ENCODE data around the gene STOX2.

STOX2 gene

DNA sequence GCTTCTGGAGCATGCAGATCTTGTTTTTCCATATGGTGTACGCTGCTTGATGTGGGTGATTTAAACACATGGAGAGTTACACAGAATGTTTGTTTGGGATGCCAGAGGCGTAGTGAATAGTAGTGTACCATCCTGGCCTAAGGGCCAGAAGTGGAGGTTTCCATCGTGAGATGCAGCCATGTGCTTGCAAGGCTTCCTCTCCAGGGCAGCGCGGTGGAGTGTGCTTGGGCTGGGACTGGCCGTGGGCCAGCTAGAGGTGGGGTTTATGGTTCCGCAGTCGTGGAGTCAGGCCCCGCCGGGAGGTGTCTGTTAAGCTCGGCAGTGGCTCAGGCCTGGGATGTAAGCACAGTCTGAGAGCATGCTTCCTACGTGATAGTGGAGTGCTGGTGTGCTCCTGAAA, 14.0 kb downstream of the STOX2 start:
- no peaks in the 10 kb centered on the region for H3K9me3 ChIP-seq (ENCODE audit: control insufficient read depth in 1 of 2, low read length in 2 of 2)
- no peaks in the 10 kb centered on the region for H3K36me3 ChIP-seq (ENCODE audit: control insufficient read depth in 1 of 2, insufficient read depth in 2 of 2, low read length in 2 of 2)
- H3K27ac ChIP-seq (ENCODE audit: low read length) = no peak overlapping the region
- H3K27me3 ChIP-seq (ENCODE audit: low read depth, low read length) = no peaks in the 10 kb centered on the region
- no peaks in the 10 kb centered on the region for H3K4me1 ChIP-seq (ENCODE audit: control insufficient read depth in 1 of 2, insufficient read depth in 2 of 2, low read length in 2 of 2)
- no peak overlapping the region for H3K4me3 ChIP-seq (ENCODE audit: low read depth in 1 of 2, low read length in 2 of 2)

DNA sequence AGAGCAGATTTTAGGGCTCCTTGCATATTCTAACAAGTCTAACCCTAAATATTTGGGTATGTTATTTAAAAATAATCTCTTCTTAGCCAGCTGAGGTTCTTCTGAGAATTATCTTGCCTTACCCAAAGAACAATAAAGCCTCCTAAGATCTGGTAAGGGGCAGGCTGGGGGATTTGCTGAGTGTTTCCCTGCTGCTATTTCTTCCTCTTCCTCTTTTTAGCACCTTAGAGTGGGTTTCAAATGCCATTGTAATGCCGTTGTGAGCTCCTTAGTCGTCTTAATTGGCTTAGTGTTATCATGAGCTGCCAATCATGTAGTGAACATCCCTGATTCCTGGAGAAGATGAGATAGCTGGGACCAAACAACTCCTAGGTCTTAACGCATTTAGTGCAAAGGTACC, 15.4 kb downstream of the STOX2 start:
- H3K27ac ChIP-seq (ENCODE audit: low read length) = no peak overlapping the region
- no peaks in the 10 kb centered on the region for H3K9me3 ChIP-seq (ENCODE audit: control insufficient read depth in 1 of 2, low read length in 2 of 2)
- H3K4me3 ChIP-seq (ENCODE audit: low read depth in 1 of 2, low read length in 2 of 2) = no peak overlapping the region
- no peaks in the 10 kb centered on the region for H3K36me3 ChIP-seq (ENCODE audit: control insufficient read depth in 1 of 2, insufficient read depth in 2 of 2, low read length in 2 of 2)
- no peaks in the 10 kb centered on the region for H3K4me1 ChIP-seq (ENCODE audit: control insufficient read depth in 1 of 2, insufficient read depth in 2 of 2, low read length in 2 of 2)
- no peaks in the 10 kb centered on the region for H3K27me3 ChIP-seq (ENCODE audit: low read depth, low read length)

DNA sequence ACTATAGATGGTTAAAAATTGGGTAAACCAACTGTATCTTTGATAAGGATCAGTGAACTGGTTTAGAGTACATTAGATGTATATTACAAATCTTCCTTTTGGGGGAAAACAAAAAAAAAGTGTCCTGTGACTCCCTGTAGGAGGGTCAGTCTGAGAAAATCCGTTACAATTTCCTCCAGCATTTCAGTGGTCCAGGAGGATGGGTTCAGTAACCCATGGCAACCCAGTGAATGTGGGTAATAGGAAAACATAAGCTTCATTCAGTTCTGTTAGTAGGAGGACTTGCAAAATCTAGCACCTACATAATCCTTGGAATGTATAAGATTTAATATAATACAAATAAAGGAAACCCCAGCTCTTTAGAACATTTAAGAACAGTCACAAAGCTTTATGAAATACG, 16.2 kb downstream of the STOX2 start:
- no peak overlapping the region for H3K27ac ChIP-seq (ENCODE audit: low read length)
- no peaks in the 10 kb centered on the region for H3K36me3 ChIP-seq (ENCODE audit: control insufficient read depth in 1 of 2, insufficient read depth in 2 of 2, low read length in 2 of 2)
- H3K9me3 ChIP-seq (ENCODE audit: control insufficient read depth in 1 of 2, low read length in 2 of 2) = no peaks in the 10 kb centered on the region
- no peaks in the 10 kb centered on the region for H3K4me1 ChIP-seq (ENCODE audit: control insufficient read depth in 1 of 2, insufficient read depth in 2 of 2, low read length in 2 of 2)
- H3K27me3 ChIP-seq (ENCODE audit: low read depth, low read length) = no peaks in the 10 kb centered on the region
- H3K4me3 ChIP-seq (ENCODE audit: low read depth in 1 of 2, low read length in 2 of 2) = no peak overlapping the region

DNA sequence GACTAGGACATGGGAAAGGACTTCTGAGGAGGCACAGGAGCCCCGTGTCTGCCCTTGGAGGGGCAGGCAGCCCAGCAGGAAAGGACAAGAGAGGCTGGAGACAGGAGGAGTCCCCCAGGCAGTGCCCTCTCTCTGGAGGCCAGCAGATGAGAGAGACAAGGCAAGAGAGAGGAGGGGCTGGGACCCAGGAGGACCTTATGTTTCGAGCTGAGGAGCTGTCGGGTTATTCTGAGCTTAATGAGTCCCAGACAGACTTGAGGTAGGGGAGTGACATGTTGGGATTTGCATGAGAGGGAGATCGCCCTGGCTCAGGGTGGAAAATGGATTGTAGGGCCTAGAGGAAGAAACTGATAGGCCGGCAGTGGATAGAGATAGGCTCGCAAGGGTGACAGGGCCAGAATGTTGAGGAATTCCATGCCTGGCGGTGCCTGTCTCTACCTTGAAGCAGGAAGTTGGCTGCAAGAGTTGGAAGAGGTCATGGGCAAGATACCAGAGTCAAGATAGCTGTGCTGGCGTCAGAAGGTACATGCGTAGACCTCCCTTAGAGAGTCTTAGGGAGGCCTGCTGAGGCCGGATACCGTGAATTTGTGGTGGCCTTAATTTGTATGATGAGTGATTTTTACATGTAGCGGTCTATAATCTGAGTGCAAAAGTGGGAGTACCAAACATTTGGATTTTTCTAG, 19.4 kb downstream of the STOX2 start:
- Histone ChIP-seq H3K4me3 (ENCODE audit: low read depth in 1 of 2, low read length in 2 of 2) (no peak overlapping the region), H3K4me1 (ENCODE audit: control insufficient read depth in 1 of 2, insufficient read depth in 2 of 2, low read length in 2 of 2) (no peaks in the 10 kb centered on the region), H3K27me3 (ENCODE audit: low read depth, low read length) (no peaks in the 10 kb centered on the region), H3K9me3 (ENCODE audit: control insufficient read depth in 1 of 2, low read length in 2 of 2) (no peaks in the 10 kb centered on the region), H3K36me3 (ENCODE audit: control insufficient read depth in 1 of 2, insufficient read depth in 2 of 2, low read length in 2 of 2) (no peaks in the 10 kb centered on the region), H3K27ac (ENCODE audit: low read length) (no peak overlapping the region)

DNA sequence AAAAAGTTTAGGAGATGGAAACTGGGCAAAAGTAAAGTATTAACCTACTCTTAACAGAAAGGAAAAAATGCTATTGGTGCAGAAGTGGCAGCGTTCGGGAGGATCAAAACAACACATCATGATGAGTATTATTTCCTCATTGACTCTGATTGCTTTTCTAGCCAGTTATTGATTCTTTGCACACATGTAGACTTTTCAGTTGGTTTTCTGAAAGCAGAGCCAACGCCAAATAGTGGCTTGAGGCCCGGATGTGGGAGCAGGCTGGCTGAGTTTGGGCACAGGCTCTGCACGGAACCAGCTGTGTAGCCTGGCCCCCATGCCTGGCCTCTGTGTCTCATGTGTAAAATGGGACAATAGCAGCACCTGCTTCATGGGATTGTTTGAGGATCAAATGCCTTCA, 21.8 kb downstream of the STOX2 start:
- H3K27ac ChIP-seq (ENCODE audit: low read length) = no peak overlapping the region
- no peaks in the 10 kb centered on the region for H3K9me3 ChIP-seq (ENCODE audit: control insufficient read depth in 1 of 2, low read length in 2 of 2)
- H3K4me1 ChIP-seq (ENCODE audit: control insufficient read depth in 1 of 2, insufficient read depth in 2 of 2, low read length in 2 of 2) = no peaks in the 10 kb centered on the region
- no peaks in the 10 kb centered on the region for H3K36me3 ChIP-seq (ENCODE audit: control insufficient read depth in 1 of 2, insufficient read depth in 2 of 2, low read length in 2 of 2)
- H3K27me3 ChIP-seq (ENCODE audit: low read depth, low read length) = no peaks in the 10 kb centered on the region
- H3K4me3 ChIP-seq (ENCODE audit: low read depth in 1 of 2, low read length in 2 of 2) = no peak overlapping the region

DNA sequence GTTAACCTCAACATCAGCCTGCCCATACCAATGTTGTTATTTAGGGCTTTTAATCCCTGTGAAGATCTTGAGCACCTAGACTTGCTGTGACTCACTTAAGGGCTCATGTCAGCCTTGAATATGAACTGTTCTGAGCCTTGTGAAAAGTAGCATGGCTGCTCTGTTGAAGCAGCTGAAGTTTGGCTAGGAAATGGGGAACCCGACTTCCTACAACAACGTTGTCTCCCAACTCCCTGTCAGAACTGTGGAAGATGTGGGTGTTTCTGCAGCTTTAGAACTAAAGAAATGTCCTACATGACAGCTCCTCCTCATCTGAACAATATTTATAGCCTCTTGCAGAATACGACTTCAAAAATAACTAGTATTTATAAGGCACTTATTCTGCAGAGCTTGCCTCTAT, 27.5 kb downstream of the STOX2 start:
- H3K4me3 ChIP-seq (ENCODE audit: low read depth in 1 of 2, low read length in 2 of 2) = no peak overlapping the region
- peaks cover 0 to 4% of the 10 kb centered on the region in 2 donors for H3K4me1 ChIP-seq (ENCODE audit: control insufficient read depth in 1 of 2, insufficient read depth in 2 of 2, low read length in 2 of 2)
- H3K27ac ChIP-seq (ENCODE audit: low read length) = no peak overlapping the region
- no peaks in the 10 kb centered on the region for H3K9me3 ChIP-seq (ENCODE audit: control insufficient read depth in 1 of 2, low read length in 2 of 2)
- no peaks in the 10 kb centered on the region for H3K36me3 ChIP-seq (ENCODE audit: control insufficient read depth in 1 of 2, insufficient read depth in 2 of 2, low read length in 2 of 2)
- H3K27me3 ChIP-seq (ENCODE audit: low read depth, low read length) = no peaks in the 10 kb centered on the region

DNA sequence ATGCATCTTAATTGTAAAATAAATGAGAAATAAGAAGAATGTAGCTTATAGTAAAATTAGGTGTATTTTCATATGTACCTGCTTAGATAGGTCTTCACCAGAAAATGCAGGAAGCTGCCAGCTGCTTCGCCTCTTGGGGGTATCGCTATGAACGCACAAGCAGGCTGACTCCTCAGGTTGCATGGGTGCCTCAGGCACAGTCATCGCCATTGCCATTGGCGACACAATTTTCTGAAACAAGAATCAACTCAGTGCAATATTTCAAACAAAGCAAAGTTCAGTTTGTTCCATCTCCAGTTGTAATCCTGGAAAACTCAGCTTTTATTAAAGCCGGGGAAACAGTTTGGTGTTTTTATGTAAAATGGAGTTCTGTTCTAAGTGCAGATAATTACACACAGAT, 29.7 kb downstream of the STOX2 start:
- Histone ChIP-seq H3K27me3 (ENCODE audit: low read depth, low read length) (no peaks in the 10 kb centered on the region), H3K4me1 (ENCODE audit: control insufficient read depth in 1 of 2, insufficient read depth in 2 of 2, low read length in 2 of 2) (peaks cover 0 to 4% of the 10 kb centered on the region in 2 donors), H3K4me3 (ENCODE audit: low read depth in 1 of 2, low read length in 2 of 2) (no peak overlapping the region), H3K36me3 (ENCODE audit: control insufficient read depth in 1 of 2, insufficient read depth in 2 of 2, low read length in 2 of 2) (no peaks in the 10 kb centered on the region), H3K9me3 (ENCODE audit: control insufficient read depth in 1 of 2, low read length in 2 of 2) (no peaks in the 10 kb centered on the region), H3K27ac (ENCODE audit: low read length) (no peak overlapping the region)

DNA sequence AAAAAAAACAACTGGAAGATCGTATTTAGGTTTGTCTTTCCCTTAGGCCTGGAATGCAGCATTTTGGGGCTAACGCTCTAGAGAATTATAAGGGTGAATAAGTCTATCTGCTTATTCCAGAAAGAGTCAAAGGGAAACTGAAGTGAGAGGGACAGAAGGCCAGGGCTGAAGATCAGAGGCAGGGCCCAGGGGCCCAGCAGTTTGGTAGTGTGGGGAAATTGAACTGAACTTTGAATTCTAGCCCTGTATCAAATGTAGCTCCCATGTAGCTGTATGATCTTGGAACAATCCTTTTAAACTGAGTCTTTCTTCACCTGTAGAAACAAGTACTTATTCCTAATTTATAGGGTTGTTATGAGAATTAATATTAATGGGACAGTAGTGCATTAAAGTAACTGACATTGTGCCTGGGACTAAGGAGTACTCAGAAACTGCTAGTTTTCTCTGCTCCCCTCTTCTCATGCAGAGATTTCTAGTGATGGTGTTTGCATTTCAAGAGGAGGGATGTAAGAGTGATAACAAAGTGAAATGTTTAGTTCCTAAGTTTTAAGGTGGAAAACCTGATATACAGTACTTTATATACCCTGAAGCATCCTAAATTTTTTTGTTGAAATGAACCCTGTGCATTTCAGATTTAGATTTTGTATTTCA, 30.4 kb downstream of the STOX2 start:
- H3K27me3 ChIP-seq (ENCODE audit: low read depth, low read length) = no peaks in the 10 kb centered on the region
- peaks cover 0 to 4% of the 10 kb centered on the region in 2 donors for H3K4me1 ChIP-seq (ENCODE audit: control insufficient read depth in 1 of 2, insufficient read depth in 2 of 2, low read length in 2 of 2)
- no peak overlapping the region for H3K27ac ChIP-seq (ENCODE audit: low read length)
- H3K9me3 ChIP-seq (ENCODE audit: control insufficient read depth in 1 of 2, low read length in 2 of 2) = no peaks in the 10 kb centered on the region
- H3K36me3 ChIP-seq (ENCODE audit: control insufficient read depth in 1 of 2, insufficient read depth in 2 of 2, low read length in 2 of 2) = no peaks in the 10 kb centered on the region
- H3K4me3 ChIP-seq (ENCODE audit: low read depth in 1 of 2, low read length in 2 of 2) = no peak overlapping the region

DNA sequence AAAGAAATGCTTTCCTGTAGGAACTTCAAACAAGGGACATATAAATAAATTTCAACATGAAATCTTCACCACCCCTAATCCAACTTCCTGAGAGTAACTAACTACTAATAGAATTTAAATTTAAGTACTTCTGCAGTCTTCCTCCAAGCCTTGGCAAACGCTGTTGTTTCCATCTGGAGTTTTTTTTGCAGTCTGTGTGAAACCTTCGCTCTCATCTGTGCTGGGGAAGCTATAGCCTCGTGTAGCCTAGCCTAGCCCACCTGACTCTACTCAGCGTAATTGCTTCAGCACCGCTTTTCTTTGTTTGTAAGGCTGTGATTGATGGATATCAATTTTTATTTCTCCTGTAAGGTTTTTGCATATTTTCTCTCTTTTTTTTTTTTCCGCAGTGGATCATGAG, 30.9 kb downstream of the STOX2 start:
- Histone ChIP-seq H3K4me3 (ENCODE audit: low read depth in 1 of 2, low read length in 2 of 2) (no peak overlapping the region), H3K36me3 (ENCODE audit: control insufficient read depth in 1 of 2, insufficient read depth in 2 of 2, low read length in 2 of 2) (no peaks in the 10 kb centered on the region), H3K9me3 (ENCODE audit: control insufficient read depth in 1 of 2, low read length in 2 of 2) (no peaks in the 10 kb centered on the region), H3K27me3 (ENCODE audit: low read depth, low read length) (no peaks in the 10 kb centered on the region), H3K27ac (ENCODE audit: low read length) (no peak overlapping the region), H3K4me1 (ENCODE audit: control insufficient read depth in 1 of 2, insufficient read depth in 2 of 2, low read length in 2 of 2) (peaks cover 0 to 4% of the 10 kb centered on the region in 2 donors)

DNA sequence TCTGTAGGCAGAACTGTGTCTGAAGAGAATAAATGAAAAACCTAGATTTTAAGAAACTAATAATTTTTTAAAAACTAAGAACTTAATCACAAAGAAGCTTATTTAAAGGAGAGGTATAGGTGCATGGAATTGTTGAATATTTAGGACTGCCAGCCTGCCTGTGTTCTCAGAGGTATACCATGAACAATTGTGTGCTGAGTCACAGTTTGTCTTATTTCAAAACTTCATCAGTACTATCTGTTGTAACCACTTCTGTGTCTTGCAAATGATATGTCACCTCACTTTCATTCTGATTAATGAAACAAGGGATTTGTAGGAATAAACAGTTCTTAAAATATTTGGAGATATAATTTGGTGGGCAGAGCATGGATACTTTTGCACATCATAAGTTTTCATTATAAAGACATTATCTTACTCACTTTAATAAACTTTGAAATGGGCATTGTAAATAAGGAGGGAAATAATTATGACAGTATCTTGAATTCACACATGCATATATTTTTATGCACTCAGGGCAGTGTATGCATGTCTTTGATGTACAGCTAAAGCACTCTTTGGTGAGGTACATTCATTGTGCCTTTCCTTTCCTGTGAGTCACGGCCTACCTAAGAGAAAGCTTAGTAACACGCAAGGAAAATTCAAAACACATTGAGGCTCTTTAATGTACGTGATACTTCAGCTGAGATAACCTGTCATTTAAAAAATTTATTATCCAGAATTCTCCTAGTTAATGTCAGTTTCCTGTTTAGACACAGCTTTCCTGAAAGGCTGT, 31.7 kb downstream of the STOX2 start:
- Histone ChIP-seq H3K27ac (ENCODE audit: low read length) (no peak overlapping the region), H3K36me3 (ENCODE audit: control insufficient read depth in 1 of 2, insufficient read depth in 2 of 2, low read length in 2 of 2) (no peaks in the 10 kb centered on the region), H3K9me3 (ENCODE audit: control insufficient read depth in 1 of 2, low read length in 2 of 2) (no peaks in the 10 kb centered on the region), H3K4me3 (ENCODE audit: low read depth in 1 of 2, low read length in 2 of 2) (no peak overlapping the region), H3K4me1 (ENCODE audit: control insufficient read depth in 1 of 2, insufficient read depth in 2 of 2, low read length in 2 of 2) (peaks cover 0 to 4% of the 10 kb centered on the region in 2 donors), H3K27me3 (ENCODE audit: low read depth, low read length) (no peaks in the 10 kb centered on the region)

DNA sequence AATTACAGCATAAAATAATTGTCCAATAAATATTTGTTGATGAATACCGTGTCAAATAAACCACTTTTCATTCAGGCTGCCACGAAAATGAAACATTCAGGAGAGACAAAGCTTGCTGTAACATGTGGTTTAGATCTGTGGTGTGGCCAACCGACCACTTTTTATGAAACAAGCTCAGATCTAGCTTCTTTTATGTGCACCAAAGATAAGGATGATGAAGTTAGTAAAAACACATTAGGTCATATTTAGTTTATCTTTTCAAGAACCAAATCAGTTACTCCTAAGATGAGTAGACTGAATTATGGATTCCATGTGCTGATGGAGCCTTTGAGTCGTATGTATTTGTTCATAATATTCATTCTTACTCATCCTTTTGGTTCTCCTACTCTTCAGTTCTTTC, 35.8 kb downstream of the STOX2 start:
- H3K36me3 ChIP-seq (ENCODE audit: control insufficient read depth in 1 of 2, insufficient read depth in 2 of 2, low read length in 2 of 2) = no peaks in the 10 kb centered on the region
- H3K27ac ChIP-seq (ENCODE audit: low read length) = no peak overlapping the region
- H3K27me3 ChIP-seq (ENCODE audit: low read depth, low read length) = no peaks in the 10 kb centered on the region
- no peaks in the 10 kb centered on the region for H3K9me3 ChIP-seq (ENCODE audit: control insufficient read depth in 1 of 2, low read length in 2 of 2)
- no peak overlapping the region for H3K4me3 ChIP-seq (ENCODE audit: low read depth in 1 of 2, low read length in 2 of 2)
- peaks cover 0 to 4% of the 10 kb centered on the region in 2 donors for H3K4me1 ChIP-seq (ENCODE audit: control insufficient read depth in 1 of 2, insufficient read depth in 2 of 2, low read length in 2 of 2)
